Suppressor macrophage (primary cell): ENCODE measurements around the gene CMIP.
A peak's percentile ranks its signal among the peaks of the same experiment; 100 is the strongest.

Source experiments
- DNase-seq, 4 experiments: peaks; one replicate each; pipeline ENCODE4 v3.0.0-alpha.2; 2020 to 2022

The CMIP gene

GRCh38 chr16:81480606-81481206 is 36.1 kb downstream of the CMIP start:
- peak in 3 of 4 experiments; percentile 27 to 47 (median 45) for DNase-seq

- DNase-seq: peak; percentile 97 to 99 (median 98)
Measured at GRCh38 chr16:81481207-81481821, 36.7 kb downstream of the CMIP start.

- peak; percentile 35 to 73 (median 60) for DNase-seq
Measured at GRCh38 chr16:81482329-81483063, 37.9 kb downstream of the CMIP start.

- DNase-seq: peak; percentile 35 to 61 (median 59)
Measured at GRCh38 chr16:81483064-81483969, 38.7 kb downstream of the CMIP start.

GRCh38 chr16:81483970-81484595 is 39.5 kb downstream of the CMIP start:
- no peak for DNase-seq

GRCh38 chr16:81484908-81485624 is 40.5 kb downstream of the CMIP start:
- no peak for DNase-seq

- peak; percentile 75 to 89 (median 86) for DNase-seq
Measured at GRCh38 chr16:81485824-81486539, 41.4 kb downstream of the CMIP start.

- DNase-seq: no peak
Measured at GRCh38 chr16:81486540-81487061, 42.0 kb downstream of the CMIP start.

- peak in 1 of 4 experiments; percentile 14 for DNase-seq
Measured at GRCh38 chr16:81487301-81487720, 42.7 kb downstream of the CMIP start.

GRCh38 chr16:81488687-81489411 is 44.2 kb downstream of the CMIP start:
- DNase-seq: no peak

GRCh38 chr16:81489547-81490267 is 45.1 kb downstream of the CMIP start:
- no peak for DNase-seq

GRCh38 chr16:81491541-81492188 is 47.1 kb downstream of the CMIP start:
- DNase-seq: no peak

GRCh38 chr16:81492311-81492761 is 47.7 kb downstream of the CMIP start:
- no peak for DNase-seq

GRCh38 chr16:81492965-81493754 is 48.6 kb downstream of the CMIP start:
- no peak for DNase-seq

GRCh38 chr16:81493755-81494433 is 49.3 kb downstream of the CMIP start:
- peak in 3 of 4 experiments; percentile 31 to 51 (median 49) for DNase-seq

GRCh38 chr16:81494434-81494806 is 49.8 kb downstream of the CMIP start:
- no peak for DNase-seq

GRCh38 chr16:81494888-81495287 is 50.3 kb downstream of the CMIP start:
- DNase-seq: no peak
